ENCODE measurements around the gene TGFA.

TGFA gene

DNA sequence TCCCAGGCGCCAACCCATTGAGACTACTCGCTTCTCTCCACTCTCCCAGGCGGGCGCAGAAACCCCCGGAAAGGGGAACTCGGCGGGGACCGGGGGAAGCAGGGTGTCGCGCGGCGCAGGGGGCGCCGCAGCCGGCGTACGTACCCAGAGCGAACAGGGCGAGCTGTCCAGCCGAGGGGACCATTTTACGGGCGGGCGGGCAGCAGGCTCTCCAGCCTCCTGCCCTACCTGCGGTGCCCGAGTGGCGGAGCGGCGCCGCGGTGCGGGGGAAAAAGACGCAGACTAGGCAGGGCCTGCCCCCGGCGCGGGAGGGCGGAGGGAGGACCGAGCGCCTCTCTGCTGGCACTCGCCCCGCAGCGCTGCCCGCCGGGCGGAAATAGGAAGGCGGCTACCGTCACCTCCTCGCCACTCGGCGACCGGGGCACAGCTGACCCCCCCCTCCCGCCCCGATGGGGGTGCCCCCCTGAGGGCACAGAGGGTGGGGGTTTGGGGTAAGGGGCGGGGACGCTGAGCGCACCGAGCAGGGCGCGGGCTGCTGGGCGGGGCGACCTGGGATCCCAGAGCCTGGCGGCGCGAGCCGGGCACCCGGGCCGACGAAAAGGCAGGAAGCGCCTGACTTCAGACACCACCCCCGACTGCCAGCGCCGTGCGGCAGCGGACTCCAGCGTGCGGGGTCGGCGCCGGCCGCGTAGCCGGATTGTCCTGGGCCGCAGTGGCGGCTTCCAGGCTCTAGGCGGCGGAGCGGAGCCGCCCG is at the start of gene TGFA:
Gene TGFA (minus strand): TSS at position 243 of the 754 bp plus-strand sequence. CDS start 59 bp downstream, at position 184.
- DNase-seq: peak in 54 of 56 donors; percentile 13 to 92 (median 76)

DNA sequence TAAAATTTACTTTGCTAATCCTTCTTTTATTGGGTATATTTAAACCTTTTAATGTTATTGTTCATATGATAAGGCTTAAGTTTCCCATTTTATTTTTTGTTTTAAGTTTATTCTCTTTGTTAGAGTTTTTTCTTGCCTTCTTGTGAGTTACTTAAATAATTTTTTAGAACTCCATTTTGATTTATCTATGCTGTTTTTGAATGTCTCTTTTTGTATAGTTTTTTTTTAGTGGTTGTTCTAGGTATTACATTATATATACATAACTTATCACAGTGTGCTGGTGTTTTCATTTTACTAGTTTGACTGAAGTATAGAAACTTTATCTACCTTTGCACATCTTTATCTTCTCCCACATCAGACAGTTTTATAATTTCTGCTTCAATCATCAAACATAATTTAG is 49.4 kb upstream of the TGFA start:
- DNase-seq: no peak

DNA sequence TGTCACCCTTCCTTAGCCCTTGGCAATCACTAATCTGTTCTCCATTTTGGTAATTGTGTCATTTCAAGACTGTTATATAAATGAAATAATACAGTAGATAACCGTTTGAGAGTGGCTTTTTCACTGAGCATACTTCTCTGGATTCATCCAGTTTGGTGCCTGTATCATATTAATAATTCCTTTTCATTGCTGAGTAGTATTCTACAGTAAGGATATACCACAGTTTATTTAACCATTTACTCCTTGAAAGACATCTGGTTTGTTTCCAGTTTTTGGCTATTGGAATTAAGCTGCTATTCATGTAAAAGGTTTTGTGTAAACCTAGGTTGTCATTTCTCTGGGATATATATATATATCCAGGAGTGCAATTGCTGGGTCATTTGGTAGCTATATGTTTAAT is 44.6 kb upstream of the TGFA start:
- DNase-seq: no peak

DNA sequence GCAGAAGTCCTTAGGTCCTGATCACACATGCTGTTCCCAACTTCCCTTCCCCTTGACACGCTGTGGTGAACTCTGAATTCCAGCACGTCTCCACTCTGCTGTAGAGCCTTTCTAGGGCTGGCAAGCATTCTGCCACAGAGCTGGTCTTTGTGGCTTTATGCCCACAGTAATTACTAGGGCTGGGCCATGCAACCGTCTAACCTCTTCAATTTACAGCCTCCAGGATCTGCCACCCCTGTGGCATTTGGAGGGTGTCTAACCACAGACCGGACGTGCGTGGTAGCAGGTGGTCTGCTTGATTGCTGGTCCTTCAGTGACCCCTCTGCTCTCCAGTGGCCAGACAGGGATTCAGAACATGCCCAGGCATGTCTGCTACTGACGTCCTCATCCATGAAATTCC is 43.1 kb upstream of the TGFA start:
- DNase-seq: no peak

DNA sequence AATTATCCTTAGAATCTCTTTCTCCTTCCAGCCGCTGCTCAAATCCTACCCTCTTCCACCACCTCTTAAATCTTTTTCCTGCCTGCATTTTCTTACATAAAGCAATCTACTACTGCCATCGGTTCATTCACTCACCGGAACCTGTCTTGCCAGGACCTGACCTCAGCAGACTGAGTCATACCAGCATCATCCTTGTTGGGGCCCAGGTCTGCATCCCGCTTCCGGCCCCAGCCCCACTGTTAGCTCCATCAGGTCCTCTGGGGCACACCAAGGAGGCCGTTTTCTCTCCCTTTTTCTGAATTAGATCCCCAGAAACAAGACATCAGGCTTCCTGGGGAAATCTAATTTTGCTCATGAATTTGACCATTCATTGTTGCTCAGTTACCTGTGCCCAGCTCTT is 42.7 kb upstream of the TGFA start:
- no peak for DNase-seq

DNA sequence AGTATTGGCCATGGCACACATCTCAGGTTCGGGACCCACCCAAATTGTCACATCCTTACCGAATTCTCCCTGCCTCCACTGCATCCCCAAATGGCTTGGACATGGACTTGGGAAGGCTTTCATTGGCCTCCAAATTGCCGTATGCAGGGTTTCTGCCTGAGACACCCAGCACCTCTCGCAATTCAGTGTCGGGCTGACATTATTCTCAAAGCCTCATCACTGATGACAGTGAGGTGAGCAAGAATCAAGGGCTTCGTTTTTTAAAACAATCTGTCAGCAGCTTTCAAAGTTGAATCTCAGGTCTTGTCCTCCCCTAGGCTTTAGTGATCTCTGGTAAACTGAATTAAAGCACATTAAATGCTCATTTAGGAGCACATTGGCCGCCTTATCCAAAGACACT is 29.5 kb upstream of the TGFA start:
- no peak for DNase-seq

DNA sequence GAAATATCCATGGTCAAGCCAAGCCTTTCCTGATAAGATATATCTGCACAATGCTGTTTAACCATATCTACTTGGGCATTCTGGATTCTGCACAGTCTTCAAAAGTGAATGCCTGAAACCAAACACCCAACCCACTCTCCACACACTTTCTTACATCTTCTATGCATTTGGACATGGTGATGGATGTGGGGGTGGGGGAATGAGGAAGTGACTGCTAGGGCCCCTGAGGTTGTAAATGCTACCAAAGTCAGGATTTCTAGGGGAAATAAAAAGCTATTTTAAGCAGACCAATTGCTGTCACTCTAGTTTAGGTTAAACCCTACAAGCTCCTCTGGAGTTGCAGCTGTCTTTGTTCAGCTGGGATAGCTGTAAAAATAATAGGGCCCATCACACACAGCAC is 26.7 kb upstream of the TGFA start:
- no peak for DNase-seq

DNA sequence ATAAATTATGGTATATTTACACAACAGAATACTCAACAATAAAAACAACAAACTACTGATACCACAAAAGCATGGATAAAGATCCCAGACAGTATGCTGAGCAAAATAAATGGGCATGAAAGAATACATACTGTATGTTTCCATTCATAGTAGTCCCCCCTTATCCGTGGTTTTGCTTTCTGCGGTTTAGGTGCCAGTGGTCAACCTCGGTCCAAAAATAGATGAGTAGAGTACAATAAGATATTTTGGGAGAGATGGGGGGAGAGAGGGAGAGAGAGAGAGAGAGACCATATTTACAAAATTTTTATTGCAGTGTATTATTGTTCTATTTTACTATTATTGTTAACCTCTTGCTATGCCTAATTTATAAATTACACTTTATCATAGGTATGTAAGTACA is 21.0 kb upstream of the TGFA start:
- no peak for DNase-seq

DNA sequence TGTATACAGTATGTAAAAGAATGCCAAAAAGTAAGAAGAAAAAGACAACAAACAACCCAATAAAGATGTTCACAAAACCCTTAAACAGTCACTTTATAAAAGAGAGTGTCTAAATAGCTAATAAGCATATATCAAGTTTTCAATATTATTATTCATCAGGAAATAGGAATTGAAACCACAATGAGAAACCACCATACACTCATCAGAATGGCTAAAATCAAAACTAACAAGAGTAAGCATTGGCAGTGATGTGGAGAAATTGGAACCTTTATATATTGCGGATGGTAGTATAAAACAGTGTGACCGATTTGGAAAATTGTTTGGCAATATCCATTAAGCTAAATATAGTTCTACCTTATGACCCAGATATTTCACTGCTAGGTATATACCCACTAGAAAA is 20.5 kb upstream of the TGFA start:
- DNase-seq: no peak

DNA sequence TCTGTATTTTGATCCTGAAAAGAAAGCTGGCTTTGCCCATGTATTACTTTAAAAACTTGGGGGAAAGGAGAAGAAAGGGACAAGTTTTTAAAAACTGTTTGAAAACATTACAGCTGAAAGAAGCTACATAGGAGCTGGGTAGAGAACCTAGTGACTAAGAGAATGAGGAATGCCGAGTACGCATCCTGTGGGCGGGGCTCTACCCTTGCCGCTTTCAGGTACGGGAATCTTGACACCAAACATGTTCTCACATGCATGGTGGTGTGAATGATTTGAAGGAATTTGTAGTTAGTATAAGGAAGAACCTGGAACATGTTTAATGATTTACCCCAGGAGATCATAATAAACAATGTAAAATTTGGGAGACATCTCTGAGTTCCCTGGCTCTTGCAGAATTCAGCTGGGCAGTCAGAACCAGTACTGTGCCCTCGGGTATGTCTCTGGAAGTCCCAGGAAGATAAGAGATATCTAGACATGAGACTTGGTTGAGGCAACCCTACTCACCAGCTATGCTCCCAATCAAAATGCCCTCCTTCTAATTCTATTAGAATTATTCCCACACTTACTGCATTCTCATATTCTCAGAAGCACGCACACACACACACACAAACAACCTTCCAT is 16.5 kb upstream of the TGFA start:
- no peak for DNase-seq

DNA sequence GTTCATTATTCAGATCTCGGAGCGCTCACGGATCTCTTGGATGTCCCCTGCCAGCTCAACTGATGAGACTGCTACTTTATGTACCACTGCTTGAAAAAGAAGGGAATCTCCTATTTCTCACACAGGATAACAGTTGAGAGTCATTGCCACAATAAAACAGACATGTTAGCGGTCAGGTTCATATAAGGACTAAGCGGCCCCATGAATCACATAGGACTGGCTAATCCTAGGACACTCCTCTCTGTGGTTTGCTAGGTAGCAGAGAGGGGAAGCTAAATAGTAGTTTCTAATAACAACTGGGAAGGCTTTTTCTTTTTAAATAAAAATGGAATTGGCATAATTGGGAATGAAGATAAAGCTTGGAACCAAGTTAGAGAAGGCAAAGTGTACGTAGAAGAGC is 15.9 kb upstream of the TGFA start:
- no peak for DNase-seq

DNA sequence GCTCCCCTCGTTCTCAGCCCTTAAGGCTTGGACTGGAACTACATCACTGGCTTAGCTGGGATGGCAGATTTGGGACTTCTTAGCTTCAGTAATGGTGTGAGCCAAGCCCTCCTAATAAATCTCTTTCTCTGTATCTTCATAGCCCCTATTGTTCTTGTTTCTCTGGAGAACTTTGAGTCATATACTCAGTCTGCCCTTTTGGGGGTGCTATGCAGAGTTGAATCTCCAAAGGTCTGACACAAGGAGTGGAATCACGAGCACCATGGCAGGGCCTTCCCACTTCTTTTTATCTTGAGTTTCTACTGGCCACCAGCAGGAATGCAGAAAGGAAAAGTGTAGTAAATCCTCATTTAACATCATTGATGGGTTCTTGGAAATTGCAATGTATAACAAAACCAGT is 13.3 kb upstream of the TGFA start:
- DNase-seq: no peak

DNA sequence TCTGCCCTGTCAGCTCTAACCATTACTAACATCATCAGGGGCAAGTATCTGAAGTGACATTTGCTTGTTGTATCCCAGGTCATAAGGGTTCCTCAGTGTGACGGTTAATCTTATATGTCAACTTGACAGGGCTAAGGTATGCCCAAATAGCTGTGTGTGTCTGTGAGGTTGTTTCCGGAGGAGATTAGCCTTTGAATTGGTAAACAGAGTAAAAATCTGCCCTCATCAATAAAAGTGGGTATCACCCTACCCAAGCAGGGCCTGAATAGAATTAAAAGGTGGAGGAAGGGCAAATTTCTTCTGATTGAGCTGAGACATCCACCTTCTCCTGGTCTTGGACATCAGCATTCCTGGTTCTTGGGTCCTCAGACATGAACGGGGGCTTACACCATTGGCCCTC is 12.8 kb upstream of the TGFA start:
- DNase-seq: no peak

DNA sequence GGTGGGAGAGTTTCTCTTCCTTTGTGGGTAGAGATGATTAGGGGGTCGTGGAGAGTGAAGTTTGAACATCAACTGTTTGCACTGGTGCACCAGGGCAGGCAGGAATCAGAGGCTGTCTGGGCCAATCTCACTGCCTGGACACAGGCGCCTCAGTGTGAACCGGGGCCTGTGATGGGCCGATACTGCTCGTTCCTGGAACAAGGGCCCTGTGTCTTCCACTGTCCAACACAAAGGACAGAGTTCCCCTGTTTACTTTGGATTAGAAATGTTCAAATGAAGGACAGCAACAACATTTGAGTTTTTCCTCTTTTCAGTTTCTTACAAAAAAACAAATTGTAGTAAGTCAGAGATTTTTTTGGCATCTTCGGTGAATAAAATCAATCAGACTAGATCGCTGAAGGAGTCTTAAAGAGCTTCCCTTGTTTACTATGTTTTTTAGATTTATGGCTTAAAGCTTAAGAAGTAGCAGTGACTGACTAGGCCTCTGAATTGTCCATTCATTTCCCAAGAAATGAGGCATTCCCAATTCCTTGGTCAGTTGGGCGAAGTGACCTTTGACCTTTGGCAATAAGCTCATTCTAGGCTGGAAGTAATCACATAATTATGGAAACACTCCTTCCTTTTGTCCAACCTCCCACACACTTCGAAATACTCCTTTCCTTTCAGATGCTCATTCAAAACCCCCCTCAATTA is 11.6 kb upstream of the TGFA start:
- DNase-seq: peak in 50 of 56 donors; percentile 16 to 90 (median 74)

DNA sequence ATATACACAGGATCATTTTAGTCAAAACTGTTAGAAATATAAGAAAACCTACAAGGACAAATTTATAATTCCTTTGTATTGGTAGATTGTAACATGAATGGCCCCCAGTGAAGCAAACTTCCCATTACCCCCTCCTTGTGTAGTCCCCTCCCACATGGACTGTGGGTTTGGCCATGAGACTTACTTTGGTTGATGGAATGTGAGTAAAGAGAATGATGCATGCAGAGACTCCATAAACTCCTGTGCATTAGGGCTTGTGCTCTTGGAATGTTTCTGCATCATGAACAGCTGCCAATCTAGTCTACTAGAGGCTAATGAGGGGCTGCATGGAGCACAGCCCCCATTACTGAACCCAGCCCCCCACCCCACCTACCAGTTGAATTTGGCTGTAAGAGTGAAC is 8.3 kb upstream of the TGFA start:
- no peak for DNase-seq

DNA sequence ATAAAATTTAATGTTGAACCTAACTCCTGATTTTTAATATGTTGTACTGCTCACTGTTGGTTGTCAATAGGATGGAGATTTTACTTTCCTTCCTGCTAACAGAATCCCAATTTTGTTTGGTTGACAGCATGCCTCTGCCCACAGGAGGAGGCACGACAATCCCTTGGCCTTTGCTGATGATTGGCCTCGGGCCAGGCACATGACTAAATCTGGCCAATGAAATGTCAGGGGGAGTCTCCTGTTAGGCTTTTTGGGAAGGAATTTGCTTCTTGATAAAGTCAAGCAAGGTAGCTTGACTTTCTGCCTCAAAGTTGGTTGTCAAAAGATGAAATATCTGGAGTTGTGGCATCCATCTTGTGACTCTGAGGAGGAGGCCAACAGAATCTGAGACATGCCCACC is 6.8 kb upstream of the TGFA start:
- no peak for DNase-seq

DNA sequence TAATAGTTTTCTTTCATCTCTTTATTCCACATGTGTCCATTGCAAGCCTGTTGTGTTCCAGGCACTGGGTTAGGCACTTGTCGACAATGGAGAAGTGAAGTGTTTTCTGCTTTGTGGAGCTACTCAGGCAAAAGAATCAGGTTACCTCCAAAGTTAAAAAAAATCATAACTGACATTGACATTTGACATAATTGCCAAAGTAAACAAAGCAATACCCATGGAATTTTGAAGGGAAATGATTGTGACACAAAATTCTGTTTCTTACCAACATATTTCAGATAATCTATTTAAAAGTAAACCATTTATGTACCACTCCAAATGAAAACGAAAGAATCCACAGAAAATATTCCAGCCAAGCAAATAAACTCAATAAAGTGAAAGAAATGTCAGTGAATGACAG is 6.4 kb upstream of the TGFA start:
- no peak for DNase-seq

DNA sequence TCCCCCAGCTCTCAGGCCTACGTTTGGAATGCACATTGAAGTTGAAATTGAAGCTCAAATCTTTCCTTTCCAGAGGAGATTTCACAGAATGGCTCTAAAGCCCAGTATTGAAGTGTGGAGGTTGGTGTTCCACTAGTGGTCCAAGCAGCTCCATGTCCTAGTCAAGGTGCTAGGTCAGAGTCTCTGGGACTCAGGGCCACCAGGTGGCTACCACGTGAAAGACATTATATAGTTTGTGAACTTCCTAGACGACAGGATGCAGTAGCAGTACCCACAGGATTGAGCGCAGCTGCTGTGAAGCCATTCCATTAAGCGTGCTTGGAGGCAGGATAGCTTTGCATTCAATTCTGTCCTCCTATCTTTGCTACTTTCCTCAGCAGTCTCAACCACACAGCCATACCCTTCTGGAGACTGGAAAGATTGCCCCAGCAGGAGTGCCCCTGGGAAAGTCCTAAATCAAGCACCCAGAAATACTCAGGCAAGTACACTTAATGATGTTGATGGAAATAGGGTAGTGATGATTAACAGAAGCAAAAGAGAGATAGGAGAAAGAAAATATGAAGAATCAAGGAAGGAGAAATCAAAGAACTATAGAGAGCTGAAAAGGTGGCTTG is 4.7 kb upstream of the TGFA start:
- DNase-seq: no peak

DNA sequence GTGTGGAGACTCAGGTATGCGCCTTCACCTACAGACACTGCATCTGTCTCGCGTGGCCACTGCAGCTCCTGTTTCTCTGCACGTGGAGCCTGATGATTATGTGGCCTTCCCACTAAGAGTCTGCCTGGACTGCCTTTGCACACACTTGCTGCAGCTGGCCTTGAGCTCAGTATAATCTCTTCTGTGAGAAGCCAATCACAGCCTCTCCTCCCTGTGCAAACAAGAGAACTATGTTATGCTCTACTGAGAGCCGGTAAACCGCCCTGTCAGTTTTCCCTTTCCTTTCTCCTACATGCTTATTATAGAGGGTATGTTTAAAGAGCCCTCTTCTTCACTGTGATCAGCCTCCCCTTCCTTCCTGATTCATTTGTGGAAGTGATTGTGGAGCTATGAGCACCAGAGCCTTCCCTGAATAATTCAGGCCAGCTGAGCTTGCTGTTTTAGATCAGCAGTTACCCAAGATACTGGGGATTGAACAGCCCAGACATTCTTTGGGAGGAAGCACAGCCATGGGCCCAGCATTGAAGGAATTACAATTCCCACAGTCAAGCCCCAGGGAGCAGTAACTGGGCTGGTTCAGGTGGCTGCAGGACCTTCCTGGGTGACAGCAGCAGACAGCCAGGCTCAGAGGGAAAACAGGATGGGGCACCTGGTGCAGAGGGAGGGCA is 3.7 kb upstream of the TGFA start:
- DNase-seq: peak in 27 of 56 donors; percentile 15 to 54 (median 35)

DNA sequence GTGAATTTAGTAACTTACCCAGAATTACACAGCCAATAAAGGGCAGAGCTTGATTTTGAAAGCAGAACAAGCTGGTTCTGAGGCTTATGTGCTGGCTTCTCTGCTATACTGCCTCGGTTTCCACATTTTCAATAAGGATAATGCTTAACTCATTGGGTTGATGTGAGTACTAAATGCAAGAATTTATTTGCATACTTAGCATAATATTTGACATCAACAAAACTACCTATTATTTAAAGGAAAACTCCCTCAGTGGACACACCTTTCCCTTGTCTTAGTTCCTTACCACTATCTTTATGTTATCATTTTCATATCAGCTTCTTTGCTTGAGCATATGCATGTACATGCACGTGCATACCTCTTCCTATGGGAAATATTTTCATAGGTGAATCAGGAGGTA is 3.0 kb upstream of the TGFA start:
- no peak for DNase-seq

DNA sequence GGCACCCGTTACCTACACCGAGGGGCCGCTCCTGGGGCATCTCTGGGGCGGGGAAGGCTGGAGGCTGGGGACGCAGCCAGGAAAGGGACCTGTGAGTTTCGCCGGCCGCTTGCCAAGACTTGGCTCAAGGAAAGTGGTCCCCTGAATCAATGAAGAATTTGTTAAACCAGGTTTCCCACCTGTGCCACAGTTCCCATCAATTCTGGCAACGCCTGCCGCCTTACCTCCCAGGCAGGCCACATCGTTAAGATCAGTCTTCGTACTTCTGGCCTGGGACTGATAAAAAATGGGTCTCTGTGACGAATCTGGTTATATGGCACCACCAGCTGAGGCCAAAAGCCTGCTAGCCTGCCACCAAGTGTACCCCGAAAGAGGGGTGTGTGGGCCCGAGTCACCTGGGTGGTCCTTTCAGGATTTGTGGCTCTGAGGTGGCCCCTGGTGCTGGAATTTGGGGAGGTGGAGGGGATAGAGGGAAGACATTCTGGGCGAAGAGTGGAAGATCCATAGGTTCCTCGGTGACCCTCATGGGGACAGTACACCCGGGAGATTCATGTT is 789 bp upstream of the TGFA start:
- no peak for DNase-seq

DNA sequence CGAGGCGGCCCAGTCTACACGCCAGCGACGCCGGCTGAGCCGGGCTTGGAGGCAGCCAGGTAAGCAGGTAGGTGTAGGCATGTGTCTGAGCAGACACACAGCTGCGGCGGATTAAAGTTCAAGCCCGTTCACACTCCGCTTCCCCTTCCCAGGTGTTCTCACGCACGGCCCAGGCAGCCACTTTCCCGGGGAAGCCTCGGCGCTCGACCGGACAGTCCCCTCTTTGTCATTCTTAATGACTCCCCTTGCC is 367 bp downstream of the TGFA start:
- DNase-seq: peak in 15 of 56 donors; percentile 33 to 68 (median 57)

Data from nucleus accumbens (tissue), 56 donors.